IPS-18a (cell line): ENCODE results near the gene NUDT4.

Source experiments
- H3K27ac ChIP-seq: one replicate; pipeline ENCODE4 v1.5.1; 2013; ENCODE audit warnings: low read length
- H3K27me3 ChIP-seq: one replicate; pipeline ENCODE4 v1.6.1; 2013; ENCODE audit warnings: mild to moderate bottlenecking, low read length; ENCODE audit not compliant: control insufficient read depth, insufficient read depth
- H3K36me3 ChIP-seq: one replicate; pipeline ENCODE4 v1.6.1; 2013; ENCODE audit warnings: low read depth, low read length; ENCODE audit not compliant: control insufficient read depth
- H3K4me1 ChIP-seq: one replicate; pipeline ENCODE4 v1.6.1; 2013; ENCODE audit warnings: low read depth, low read length; ENCODE audit not compliant: control insufficient read depth
- H3K4me3 ChIP-seq: one replicate; pipeline ENCODE4 v1.5.1; 2013; ENCODE audit warnings: low read length
- H3K9ac ChIP-seq: one replicate; pipeline ENCODE4 v1.6.1; 2013; ENCODE audit warnings: mild to moderate bottlenecking, low read length, moderate library complexity
- H3K9me3 ChIP-seq: one replicate; pipeline ENCODE4 v1.6.1; 2013; ENCODE audit warnings: low read depth, low read length; ENCODE audit not compliant: control insufficient read depth

Gene NUDT4

GRCh38 chr12:93351726-93352125, 26.0 kb upstream of the NUDT4 start:
- H3K27ac ChIP-seq, result no peak overlapping the region
- no peaks in the 10 kb centered on the region for H3K27me3 ChIP-seq
- no peaks in the 10 kb centered on the region for H3K36me3 ChIP-seq
- H3K4me3 ChIP-seq, result no peak overlapping the region
- no peak overlapping the region for H3K9ac ChIP-seq
- H3K4me1 ChIP-seq, result no peaks in the 10 kb centered on the region
- H3K9me3 ChIP-seq, result no peaks in the 10 kb centered on the region

GRCh38 chr12:93352321-93352720, 25.4 kb upstream of the NUDT4 start:
- no peaks in the 10 kb centered on the region for H3K27me3 ChIP-seq
- H3K36me3 ChIP-seq, result no peaks in the 10 kb centered on the region
- H3K27ac ChIP-seq, result no peak overlapping the region
- no peaks in the 10 kb centered on the region for H3K9me3 ChIP-seq
- H3K4me1 ChIP-seq, result no peaks in the 10 kb centered on the region
- H3K9ac ChIP-seq, result no peak overlapping the region
- H3K4me3 ChIP-seq, result no peak overlapping the region

- H3K27ac ChIP-seq, result no peak overlapping the region
- no peaks in the 10 kb centered on the region for H3K9me3 ChIP-seq
- H3K9ac ChIP-seq, result no peak overlapping the region
- no peak overlapping the region for H3K4me3 ChIP-seq
- H3K36me3 ChIP-seq, result no peaks in the 10 kb centered on the region
- H3K27me3 ChIP-seq, result no peaks in the 10 kb centered on the region
- H3K4me1 ChIP-seq, result no peaks in the 10 kb centered on the region
Measured at GRCh38 chr12:93356214-93356613, 21.5 kb upstream of the NUDT4 start.

DNA sequence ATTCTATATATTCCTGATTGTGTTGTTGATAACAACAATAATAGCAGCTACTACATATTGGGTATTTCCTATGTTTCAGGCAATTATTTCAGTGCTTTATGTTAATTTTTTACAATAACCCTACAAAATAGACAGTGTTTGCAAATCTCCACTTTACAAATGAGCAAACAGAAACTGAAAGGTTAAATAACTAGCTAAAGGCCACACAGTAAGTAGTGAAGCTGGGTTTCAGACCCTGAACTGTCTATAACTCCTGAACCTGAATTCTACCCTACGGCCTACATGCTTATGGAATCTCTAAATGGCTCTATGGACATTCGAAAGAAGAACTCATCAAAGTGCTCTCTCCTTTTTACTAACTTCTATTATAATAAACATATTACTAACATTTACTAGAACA, 19.7 kb upstream of the NUDT4 start:
- no peak overlapping the region for H3K9ac ChIP-seq
- H3K27ac ChIP-seq, result no peak overlapping the region
- H3K36me3 ChIP-seq, result no peaks in the 10 kb centered on the region
- no peaks in the 10 kb centered on the region for H3K9me3 ChIP-seq
- H3K4me1 ChIP-seq, result no peaks in the 10 kb centered on the region
- H3K4me3 ChIP-seq, result no peak overlapping the region
- H3K27me3 ChIP-seq, result no peaks in the 10 kb centered on the region

GRCh38 chr12:93358821-93359220, 18.9 kb upstream of the NUDT4 start:
- Histone ChIP-seq H3K36me3 (no peaks in the 10 kb centered on the region), H3K4me1 (no peaks in the 10 kb centered on the region), H3K4me3 (no peak overlapping the region), H3K27me3 (no peaks in the 10 kb centered on the region), H3K27ac (no peak overlapping the region), H3K9ac (no peak overlapping the region), H3K9me3 (no peaks in the 10 kb centered on the region)

DNA sequence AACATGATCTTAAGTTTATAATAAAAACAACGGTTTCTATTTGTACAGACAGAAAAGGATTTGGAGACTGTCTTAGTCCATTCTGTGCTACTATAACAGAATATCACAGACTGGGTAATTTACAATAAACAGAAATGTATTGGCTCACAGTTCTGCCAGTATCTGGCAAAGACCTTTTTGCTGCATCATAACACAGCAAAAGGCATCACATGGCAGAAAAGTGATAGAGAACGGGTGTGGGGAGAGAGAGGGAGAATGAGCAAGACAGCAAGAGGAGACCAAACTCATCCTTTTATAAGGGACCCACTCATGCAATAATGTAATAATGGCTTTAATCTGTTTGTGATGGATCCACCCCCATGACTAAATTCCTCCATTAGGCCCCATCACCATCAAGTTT, 17.0 kb upstream of the NUDT4 start:
- no peaks in the 10 kb centered on the region for H3K9me3 ChIP-seq
- no peaks in the 10 kb centered on the region for H3K36me3 ChIP-seq
- no peaks in the 10 kb centered on the region for H3K27me3 ChIP-seq
- no peak overlapping the region for H3K9ac ChIP-seq
- no peaks in the 10 kb centered on the region for H3K4me1 ChIP-seq
- H3K27ac ChIP-seq, result no peak overlapping the region
- no peak overlapping the region for H3K4me3 ChIP-seq

DNA sequence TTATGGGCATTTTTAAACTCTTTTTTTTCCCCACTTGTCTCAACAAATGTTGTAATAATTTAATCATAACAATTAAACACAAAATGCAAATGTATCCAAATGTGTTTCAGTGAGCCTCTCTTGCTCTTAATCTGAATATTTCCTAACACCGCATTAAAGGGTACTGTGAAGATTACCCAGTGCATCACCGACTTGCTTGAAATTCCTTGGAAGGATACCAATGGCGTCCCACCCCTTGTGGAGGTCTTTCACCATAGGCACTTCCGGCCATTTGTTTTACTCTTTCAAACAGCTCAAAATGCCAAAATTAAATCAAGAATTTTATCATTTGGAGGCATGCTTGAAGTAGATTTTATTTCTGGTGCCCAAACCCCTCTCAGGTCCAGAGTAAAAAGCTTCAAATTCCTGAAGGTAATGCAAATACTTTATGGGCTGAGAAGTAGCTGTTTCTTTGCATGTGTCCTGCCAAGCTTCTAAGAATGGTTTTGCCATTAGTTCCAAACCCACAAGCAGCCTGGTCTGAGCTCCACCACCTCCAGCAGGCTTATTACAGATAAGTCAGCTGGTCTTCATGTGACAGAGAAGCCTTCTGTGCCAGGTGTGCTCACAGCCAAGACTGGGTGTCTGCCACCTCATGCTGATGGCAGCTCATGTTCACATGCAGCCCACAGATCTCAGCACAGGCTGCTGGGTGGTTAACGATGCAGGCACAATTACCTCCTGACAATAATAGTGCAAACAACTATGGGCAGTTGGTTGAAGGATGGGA, 16.4 kb upstream of the NUDT4 start:
- no peaks in the 10 kb centered on the region for H3K4me1 ChIP-seq
- no peaks in the 10 kb centered on the region for H3K36me3 ChIP-seq
- no peak overlapping the region for H3K27ac ChIP-seq
- no peak overlapping the region for H3K4me3 ChIP-seq
- no peaks in the 10 kb centered on the region for H3K9me3 ChIP-seq
- H3K9ac ChIP-seq, result no peak overlapping the region
- no peaks in the 10 kb centered on the region for H3K27me3 ChIP-seq

GRCh38 chr12:93363841-93364297, 13.9 kb upstream of the NUDT4 start:
- Histone ChIP-seq H3K9ac (no peak overlapping the region), H3K27ac (no peak overlapping the region), H3K4me3 (no peak overlapping the region), H3K9me3 (no peaks in the 10 kb centered on the region), H3K4me1 (no peaks in the 10 kb centered on the region), H3K27me3 (no peaks in the 10 kb centered on the region), H3K36me3 (no peaks in the 10 kb centered on the region)

DNA sequence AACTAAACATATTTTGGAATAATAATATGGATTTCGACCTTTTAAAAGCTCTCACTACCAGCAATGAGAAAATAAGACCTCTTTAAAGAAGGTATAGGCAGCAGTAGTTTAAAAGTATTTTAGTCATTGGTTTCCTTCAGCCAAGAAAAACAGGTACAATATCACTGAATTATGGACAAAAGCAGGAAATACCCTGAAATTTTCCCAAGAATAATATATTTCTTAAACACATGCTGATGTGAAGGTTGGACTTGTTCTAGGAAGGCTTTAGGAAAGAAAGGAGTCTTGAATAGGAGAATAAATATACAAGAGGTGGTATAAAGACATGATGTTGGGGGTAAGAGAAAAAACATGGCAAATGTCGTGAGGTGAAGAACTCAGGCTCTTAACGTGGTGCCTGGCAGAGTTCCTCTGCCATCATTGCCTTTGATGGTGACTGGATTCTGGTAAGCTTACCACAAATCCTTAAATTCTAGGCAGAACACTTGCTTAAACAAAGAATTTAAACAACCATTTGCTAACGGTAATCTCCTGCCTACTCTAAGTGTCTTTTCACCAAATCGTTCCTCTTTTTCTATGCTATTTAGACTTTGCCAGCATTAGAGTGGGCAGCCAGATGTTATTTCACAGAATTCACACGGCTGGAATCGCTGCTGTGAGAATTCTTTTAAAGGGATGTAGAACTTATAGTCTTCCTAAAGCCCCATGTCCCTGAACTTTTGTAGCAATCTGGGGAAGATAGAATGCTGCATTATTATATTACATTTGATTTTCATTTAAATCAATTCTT, 11.9 kb upstream of the NUDT4 start:
- Histone ChIP-seq H3K4me3 (no peak overlapping the region), H3K4me1 (peaks cover 5% of the 10 kb centered on the region), H3K27ac (no peak overlapping the region), H3K36me3 (no peaks in the 10 kb centered on the region), H3K27me3 (no peaks in the 10 kb centered on the region), H3K9ac (no peak overlapping the region), H3K9me3 (no peaks in the 10 kb centered on the region)

- no peak overlapping the region for H3K9ac ChIP-seq
- H3K4me3 ChIP-seq, result no peak overlapping the region
- no peaks in the 10 kb centered on the region for H3K36me3 ChIP-seq
- H3K4me1 ChIP-seq, result peaks cover 5% of the 10 kb centered on the region
- no peaks in the 10 kb centered on the region for H3K27me3 ChIP-seq
- H3K9me3 ChIP-seq, result no peaks in the 10 kb centered on the region
- H3K27ac ChIP-seq, result no peak overlapping the region
Measured at GRCh38 chr12:93366422-93366821, 11.3 kb upstream of the NUDT4 start.

- Histone ChIP-seq H3K9ac (no peak overlapping the region), H3K4me3 (no peak overlapping the region), H3K27me3 (no peaks in the 10 kb centered on the region), H3K4me1 (peaks cover 7% of the 10 kb centered on the region), H3K9me3 (no peaks in the 10 kb centered on the region), H3K27ac (no peak overlapping the region), H3K36me3 (no peaks in the 10 kb centered on the region)
Measured at GRCh38 chr12:93368766-93369165, 9.0 kb upstream of the NUDT4 start.

- H3K9me3 ChIP-seq, result no peaks in the 10 kb centered on the region
- no peak overlapping the region for H3K9ac ChIP-seq
- peaks cover 14% of the 10 kb centered on the region for H3K4me1 ChIP-seq
- H3K4me3 ChIP-seq, result no peak overlapping the region
- no peaks in the 10 kb centered on the region for H3K27me3 ChIP-seq
- no peaks in the 10 kb centered on the region for H3K36me3 ChIP-seq
- no peak overlapping the region for H3K27ac ChIP-seq
Measured at GRCh38 chr12:93369505-93369904, 8.2 kb upstream of the NUDT4 start.
